Adrenal gland (tissue), 12 donors: Measurements from ENCODE around the gene P2RY8. TPM values are rescaled to one million over a fixed set of nuclear protein-coding genes. Genes with fewer than 3 reads are reported as not detected.
"Not testable (repeated sequence)": the region's sequence is repeated elsewhere in the genome, so short reads cannot be mapped to it uniquely, and the experiment has no call there.

ENCODE experiments used
- DNase-seq, 7 donors: peaks; one replicate each; pipeline ENCODE4 v3.0.0-alpha.2; 2019 to 2020
- H3K27ac ChIP-seq, 5 donors: fragments of 200-600 bp; sonication (generic) in 4 of 5; 1 replicate in 3 of 5; 2 replicates in 2 of 5; pipeline versions ENCODE4 v1.5.1 to v1.8.0; 2016 to 2020; ENCODE audit warnings: mild to moderate bottlenecking in 1 of 5
- H3K27me3 ChIP-seq: fragments of 200-600 bp; 2 replicates; pipeline ENCODE4 v1.8.0; 2021
- H3K36me3 ChIP-seq, 2 donors: fragments of 200-600 bp; replicated peaks in 1 of 2; 1 replicate in 1 of 2; 2 replicates in 1 of 2; pipeline versions ENCODE4 v1.5.1 to v1.8.0; 2018 to 2022
- H3K4me1 ChIP-seq, 2 donors: fragments of 200-600 bp; replicated peaks in 1 of 2; 1 replicate in 1 of 2; 2 replicates in 1 of 2; pipeline versions ENCODE4 v1.5.1 to v1.8.0; 2018 to 2021
- H3K4me3 ChIP-seq, 4 donors: fragments of 200-600 bp; sonication (generic) in 3 of 4; one replicate each; pipeline ENCODE4 v1.5.1; 2016 to 2018
- H3K9me3 ChIP-seq, 3 donors: fragments of 200-600 bp; sonication (generic) in 1 of 3; replicated peaks in 1 of 3; 1 replicate in 2 of 3; 2 replicates in 1 of 3; pipeline versions ENCODE4 v1.5.1 to v1.8.0; 2016 to 2021
- CTCF ChIP-seq, 6 experiments: fragments of 450-650 bp in 4 of 6; fragments of 200-600 bp in 2 of 6; sonication (generic) in 1 of 6; IDR thresholded peaks; 1 replicate in 5 of 6; 2 replicates in 1 of 6; pipeline versions ENCODE4 v1.5.1 to v1.8.0; 2016 to 2021; ENCODE audit warnings: antibody characterized with exemption in 6 of 6, mild to moderate bottlenecking in 2 of 6, moderate library complexity in 1 of 6
- POLR2A ChIP-seq, 2 donors: fragments of 450-650 bp; IDR thresholded peaks; one replicate each; pipeline ENCODE4 v1.6.1; 2017; ENCODE audit warnings: antibody characterized with exemption in 2 of 2, mild to moderate bottlenecking in 2 of 2, moderate library complexity in 1 of 2
- WGBS, 4 donors: extraction: QIAGEN DNeasy Blood & Tissue Kit in 2 of 4; methylation state at CpG; one replicate each; pipeline versions ENCODE4 v1.1.5 to v1.1.7; 2013 to 2017; 5-methylcytosine and 5-hydroxymethylcytosine counted together
- intact Hi-C, 2 donors: fragments of 100-400 bp; cut with DNase I; formaldehyde crosslinking; loops; one replicate each; pipeline versions ENCODE4 v1.14.1 to v1.15.0; 2022 to 2023
- polyA plus RNA-seq, 3 donors: library from polyadenylated mRNA; stranded (reverse); fragments of 200-250 nt in 2 of 3; fragments of 350-450 nt in 1 of 3; fragmentation: Illumina TruSeq in 1 of 3; extraction: RNeasy Lipid Tissue Mini Kit (QIAGEN cat#74804) in 1 of 3; gene quantifications; one replicate each; pipeline ENCODE4 v1.2.3, GENCODE V29; 2013 to 2014
- total RNA-seq, 9 donors: library from RNA; depleted of rRNA in 4 of 9; stranded (reverse); fragments of >200 nt in 4 of 9; fragments of 120-200 nt in 1 of 9; fragmentation: NEBNext Ultra II Directional in 1 of 9; extraction: Animal tissue kit (Norgen Biotek cat#: 25700) in 1 of 9; gene quantifications; one replicate each; pipeline versions ENCODE4 v1.1.0 to v1.2.4, GENCODE V29; 2013 to 2023
- donor health status: healthy with polysubstance abuse.
- donor health status: Bipolar disorder and iron deficiency.
- donor health status: DM: yes; HTN: yes; CAD: no.
- donor health status: DM: no; HTN: no; CAD: no.
- donor health status: DM: no; HTN: no; CAD: no.
- donor health status: DM: yes; HTN: yes; CAD: no.

Gene P2RY8
- total and polyA plus RNA-seq, 12 donors = 1.9 to 13.4 (median 6.0) TPM

DNA sequence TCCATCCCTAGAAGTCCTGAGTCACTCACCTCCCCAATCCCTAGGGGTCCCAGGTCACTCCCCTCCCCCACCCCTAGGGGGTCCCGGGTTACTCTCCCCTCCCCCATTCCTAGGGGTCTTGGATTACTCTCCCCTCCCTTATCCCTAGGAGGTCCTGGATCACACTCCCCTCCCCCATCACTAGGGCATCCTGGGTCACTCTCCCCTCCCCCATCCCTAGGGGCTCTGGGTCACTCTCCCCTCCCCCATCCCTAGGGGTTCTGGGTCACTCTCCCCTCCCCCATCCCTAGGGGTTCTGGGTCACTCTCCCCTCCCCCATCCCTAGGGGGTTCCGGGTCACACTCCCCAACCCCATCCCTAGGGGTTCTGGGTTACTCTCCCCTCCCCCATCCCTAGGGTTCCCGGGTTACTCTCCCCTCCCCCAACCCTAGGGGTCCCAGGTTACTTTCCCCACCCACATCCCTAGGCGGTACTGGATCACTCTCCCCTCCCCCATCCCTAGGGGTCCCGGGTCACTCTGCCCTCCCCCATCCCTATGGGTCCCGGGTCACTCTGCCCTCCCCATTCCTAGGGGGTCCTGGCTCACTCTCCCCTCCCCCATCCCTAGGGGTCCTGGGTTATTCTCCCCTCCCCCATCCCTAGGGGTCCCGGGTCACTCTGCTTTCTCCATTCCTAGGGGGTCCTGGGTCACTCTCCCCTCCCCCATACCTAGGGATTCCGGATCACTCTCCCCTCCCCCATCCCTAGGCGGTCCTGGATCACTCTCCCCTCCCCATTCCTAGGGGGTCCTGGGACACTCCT is 86.4 kb downstream of the P2RY8 start:
- TF ChIP-seq CTCF (IDR thresholded peaks at IDR 0.05) = no peak
- no peak for TF ChIP-seq POLR2A (IDR thresholded peaks at IDR 0.05)
- peak in 5 of 7 donors; percentile 16 to 52 (median 26) for DNase-seq
- intact Hi-C loops = loop anchor here in 1 of 2 donors (10.0 kb wide), 1 partner anchor 1144 kb away; no protein-coding TSS in a partner anchor
- Histone ChIP-seq H3K27ac (no peak overlapping the region), H3K27me3 (no peaks in the 10 kb centered on the region), H3K4me1 (peaks cover 8 to 10% of the 10 kb centered on the region in 2 donors), H3K4me3 (no peak overlapping the region), H3K9me3 (no peaks in the 10 kb centered on the region), H3K36me3 (no peaks in the 10 kb centered on the region)
- 77 to 83% (median 80%) methylated on average over 5 to 9 of the region's 9 CpGs for WGBS, 4 donors

DNA sequence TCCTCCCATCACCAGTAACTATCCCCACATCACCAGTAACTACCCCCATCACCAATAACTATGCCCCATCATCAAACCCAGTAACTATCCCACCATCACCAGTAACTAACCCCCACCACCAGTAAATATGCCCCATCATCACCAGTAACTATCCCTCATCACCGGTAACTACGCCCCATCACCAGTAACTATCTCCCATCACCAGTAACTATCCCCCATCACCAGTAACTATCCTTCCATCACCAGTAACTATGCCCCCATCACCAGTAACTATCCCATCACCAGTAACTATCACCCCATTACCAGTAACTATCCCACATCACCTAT is 87.2 kb downstream of the P2RY8 start:
- intact Hi-C loops = loop anchor here in 1 of 2 donors (10.0 kb wide), 2 partner anchors 55 to 1145 kb away; partner anchors contain the start of gene SLC25A6
- DNase-seq = peak in 3 of 7 donors; percentile 3 to 5 (median 4)
- TF ChIP-seq POLR2A (IDR thresholded peaks at IDR 0.05) (no peak), CTCF (IDR thresholded peaks at IDR 0.05) (no peak)
- H3K27me3 ChIP-seq = no peaks in the 10 kb centered on the region
- peaks cover 8 to 10% of the 10 kb centered on the region in 2 donors for H3K4me1 ChIP-seq
- 93 to 99% (median 96%) methylated on average over 2 of the region's 2 CpGs for WGBS, 4 donors
- no peaks in the 10 kb centered on the region for H3K9me3 ChIP-seq
- H3K4me3 ChIP-seq = no peak overlapping the region
- no peaks in the 10 kb centered on the region for H3K36me3 ChIP-seq
- no peak overlapping the region for H3K27ac ChIP-seq

- intact Hi-C loops = loop anchor here in 1 of 2 donors (10.0 kb wide), 1 partner anchor 54 kb away; the partner anchor contains the start of gene SLC25A6
- 86 to 92% (median 91%) methylated on average over 9 of the region's 9 CpGs for WGBS, 4 donors
Measured at GRCh38 chrX:1449036-1449822, 87.8 kb downstream of the P2RY8 start.

DNA sequence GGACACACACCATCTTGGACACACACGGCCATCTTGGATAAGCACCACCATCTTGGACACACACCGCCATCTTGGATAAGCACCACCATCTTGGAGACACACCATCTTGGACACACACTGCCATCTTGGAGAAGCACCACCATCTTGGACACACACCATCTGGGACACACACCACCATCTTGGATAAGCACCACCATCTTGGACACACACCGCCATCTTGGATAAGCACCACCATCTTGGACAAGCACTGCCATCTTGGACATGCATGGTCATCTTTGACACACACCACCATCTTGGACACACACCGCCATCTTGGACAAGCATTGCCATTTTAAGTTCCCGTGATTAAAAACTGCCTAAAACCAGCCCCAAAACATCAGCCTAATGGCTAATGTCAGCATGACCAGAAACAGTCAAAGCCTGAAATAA is 88.4 kb downstream of the P2RY8 start:
- peak in 5 of 7 donors; percentile 0 to 46 (median 6) for DNase-seq
- H3K27me3 ChIP-seq, H3K9me3 ChIP-seq, H3K4me1 ChIP-seq, H3K36me3 ChIP-seq, H3K4me3 ChIP-seq, H3K27ac ChIP-seq: not testable (repeated sequence)
- intact Hi-C loops = loop anchor here in 1 of 2 donors (10.0 kb wide), 1 partner anchor 54 kb away; the partner anchor contains the start of gene SLC25A6
- 95 to 98% (median 97%) methylated on average over 5 of the region's 5 CpGs for WGBS, 4 donors

More at GRCh38 chrX:1449036-1449822, 87.8 kb downstream of the P2RY8 start:
- Histone ChIP-seq H3K36me3 (no peaks in the 10 kb centered on the region), H3K9me3 (no peaks in the 10 kb centered on the region), H3K27me3 (no peaks in the 10 kb centered on the region), H3K27ac (no peak overlapping the region), H3K4me3 (no peak overlapping the region), H3K4me1 (peaks cover 8 to 10% of the 10 kb centered on the region in 2 donors)
- peak in 6 of 7 donors; percentile 4 to 45 (median 14) for DNase-seq
- TF ChIP-seq CTCF (IDR thresholded peaks at IDR 0.05) = no peak
- no peak for TF ChIP-seq POLR2A (IDR thresholded peaks at IDR 0.05)

GRCh38 chrX:1447969-1448572 is 88.9 kb downstream of the P2RY8 start:
- H3K4me3 ChIP-seq, H3K36me3 ChIP-seq, H3K27me3 ChIP-seq, H3K4me1 ChIP-seq, H3K27ac ChIP-seq, H3K9me3 ChIP-seq: not testable (repeated sequence)
- 87 to 98% (median 95%) methylated on average over 8 of the region's 8 CpGs for WGBS, 4 donors
- intact Hi-C loops = loop anchor here in 1 of 2 donors (10.0 kb wide), 1 partner anchor 53 kb away; the partner anchor contains the start of gene SLC25A6
- DNase-seq = peak in 6 of 7 donors; percentile 2 to 50 (median 11)

- not testable (repeated sequence) for H3K36me3 ChIP-seq, H3K9me3 ChIP-seq, H3K27ac ChIP-seq, H3K4me3 ChIP-seq, H3K27me3 ChIP-seq, H3K4me1 ChIP-seq
- DNase-seq = peak in 5 of 7 donors; percentile 3 to 16 (median 12)
- WGBS, 4 donors = 91 to 95% (median 93%) methylated on average over 12 to 13 of the region's 13 CpGs
- intact Hi-C loops = loop anchor here in 1 of 2 donors (10.0 kb wide), 1 partner anchor 52 kb away; the partner anchor contains the start of gene SLC25A6
Measured at GRCh38 chrX:1446984-1447968, 89.7 kb downstream of the P2RY8 start.
